ENCODE results near the gene PLEKHG4B.

Gene PLEKHG4B

GRCh38 chr5:126806-127205 lies 34.8 kb downstream of the PLEKHG4B start:
- no peak overlapping the region for H3K27ac ChIP-seq
- H3K4me3 ChIP-seq (ENCODE audit: low read depth, low read length): no peak overlapping the region
- in situ Hi-C loops (cut with HindIII; ENCODE audit: low pct_ligation_motif_present, low sequenced_read_pairs): no loop called here
- no peak for DNase-seq
- no peaks in the 10 kb centered on the region for H3K36me3 ChIP-seq (replicated peaks)
- H3K27me3 ChIP-seq (replicated peaks): no peaks in the 10 kb centered on the region
- TF ChIP-seq CTCF (IDR thresholded peaks at IDR 0.05; ENCODE audit: low read depth, low read length, missing control alignments): no peak

GRCh38 chr5:127886-128285 lies 35.9 kb downstream of the PLEKHG4B start:
- no peak for DNase-seq
- TF ChIP-seq CTCF (IDR thresholded peaks at IDR 0.05; ENCODE audit: low read depth, low read length, missing control alignments): no peak
- in situ Hi-C loops (cut with HindIII; ENCODE audit: low pct_ligation_motif_present, low sequenced_read_pairs): no loop called here
- no peaks in the 10 kb centered on the region for H3K36me3 ChIP-seq (replicated peaks)
- no peaks in the 10 kb centered on the region for H3K27me3 ChIP-seq (replicated peaks)
- no peak overlapping the region for H3K27ac ChIP-seq
- no peak overlapping the region for H3K4me3 ChIP-seq (ENCODE audit: low read depth, low read length)

GRCh38 chr5:128446-128845 lies 36.5 kb downstream of the PLEKHG4B start:
- Histone ChIP-seq H3K36me3 (replicated peaks) (no peaks in the 10 kb centered on the region), H3K4me3 (ENCODE audit: low read depth, low read length) (no peak overlapping the region), H3K27me3 (replicated peaks) (no peaks in the 10 kb centered on the region), H3K27ac (no peak overlapping the region)
- no peak for DNase-seq
- no peak for TF ChIP-seq CTCF (IDR thresholded peaks at IDR 0.05; ENCODE audit: low read depth, low read length, missing control alignments)
- in situ Hi-C loops (cut with HindIII; ENCODE audit: low pct_ligation_motif_present, low sequenced_read_pairs): no loop called here

GRCh38 chr5:129148-129547 lies 37.2 kb downstream of the PLEKHG4B start:
- Histone ChIP-seq H3K36me3 (replicated peaks) (no peaks in the 10 kb centered on the region), H3K27me3 (replicated peaks) (no peaks in the 10 kb centered on the region), H3K27ac (peak overlapping the region; percentile 27), H3K4me3 (ENCODE audit: low read depth, low read length) (no peak overlapping the region)
- in situ Hi-C loops (cut with HindIII; ENCODE audit: low pct_ligation_motif_present, low sequenced_read_pairs): no loop called here
- TF ChIP-seq CTCF (IDR thresholded peaks at IDR 0.05; ENCODE audit: low read depth, low read length, missing control alignments): no peak
- DNase-seq: no peak

GRCh38 chr5:129820-130219 lies 37.9 kb downstream of the PLEKHG4B start:
- TF ChIP-seq CTCF (IDR thresholded peaks at IDR 0.05; ENCODE audit: low read depth, low read length, missing control alignments): no peak
- Histone ChIP-seq H3K4me3 (ENCODE audit: low read depth, low read length) (no peak overlapping the region), H3K36me3 (replicated peaks) (no peaks in the 10 kb centered on the region), H3K27ac (peak overlapping the region; percentile 48), H3K27me3 (replicated peaks) (no peaks in the 10 kb centered on the region)
- peak; percentile 58 for DNase-seq
- in situ Hi-C loops (cut with HindIII; ENCODE audit: low pct_ligation_motif_present, low sequenced_read_pairs): no loop called here

- H3K27ac ChIP-seq: no peak overlapping the region
- DNase-seq: peak; percentile 32
- in situ Hi-C loops (cut with HindIII; ENCODE audit: low pct_ligation_motif_present, low sequenced_read_pairs): no loop called here
- H3K27me3 ChIP-seq (replicated peaks): no peaks in the 10 kb centered on the region
- no peak overlapping the region for H3K4me3 ChIP-seq (ENCODE audit: low read depth, low read length)
- TF ChIP-seq CTCF (IDR thresholded peaks at IDR 0.05; ENCODE audit: low read depth, low read length, missing control alignments): no peak
- H3K36me3 ChIP-seq (replicated peaks): no peaks in the 10 kb centered on the region
These were observed 38.7 kb downstream of the PLEKHG4B start for GRCh38 chr5:130601-131131.

All from brain microvascular endothelial cell (primary cell).